Neural progenitor cell (in vitro differentiated cells): ENCODE results near the gene CDK11A. TPM values are rescaled to one million over a fixed set of nuclear protein-coding genes. Genes with fewer than 3 reads are reported as not detected.

Experiments
- DNase-seq: peaks from one replicate; pipeline ENCODE4 v3.0.0-alpha.2; 2016; ENCODE audit warnings: low spot score
- H2AFZ ChIP-seq: fragments of 200-600 bp; sonication (generic); replicated peaks from 2 replicates; pipeline ENCODE4 v1.6.1; 2016; ENCODE audit warnings: antibody characterized with exemption
- H3F3A ChIP-seq: fragments of 200-600 bp; sonication (generic); 2 replicates; pipeline ENCODE4 v1.6.1; 2016; ENCODE audit warnings: antibody characterized with exemption, low read depth
- H3K27ac ChIP-seq: fragments of 200-600 bp; sonication (generic); 2 replicates; pipeline ENCODE4 v1.5.1; 2016; ENCODE audit warnings: mild to moderate bottlenecking
- H3K27me3 ChIP-seq: fragments of 200-600 bp; sonication (generic); 2 replicates; pipeline ENCODE4 v1.6.1; 2016; ENCODE audit warnings: mild to moderate bottlenecking, moderate library complexity
- H3K36me3 ChIP-seq: fragments of 200-600 bp; sonication (generic); 2 replicates; pipeline ENCODE4 v1.5.1; 2016
- H3K4me1 ChIP-seq: fragments of 200-600 bp; sonication (generic); 2 replicates; pipeline ENCODE4 v1.6.1; 2016; ENCODE audit warnings: mixed run types
- H3K4me2 ChIP-seq: fragments of 200-600 bp; sonication (generic); 2 replicates; pipeline ENCODE4 v1.6.1; 2016
- H3K4me3 ChIP-seq: fragments of 200-600 bp; sonication (generic); 2 replicates; pipeline ENCODE4 v1.5.1; 2016
- H3K79me2 ChIP-seq: fragments of 200-600 bp; sonication (generic); 2 replicates; pipeline ENCODE4 v1.6.1; 2016; ENCODE audit warnings: low read depth
- H3K9ac ChIP-seq: fragments of 200-600 bp; sonication (generic); 2 replicates; pipeline ENCODE4 v1.6.1; 2016
- H3K9me3 ChIP-seq: fragments of 200-600 bp; sonication (generic); 2 replicates; pipeline ENCODE4 v1.5.1; 2016; ENCODE audit warnings: low read depth
- H4K20me1 ChIP-seq: fragments of 200-600 bp; sonication (generic); 2 replicates; pipeline ENCODE4 v1.6.1; 2016; ENCODE audit warnings: low read depth
- H3K27ac Mint-ChIP-seq: 3 replicates; pipeline ENCODE4 v1.8.0; 2021; ENCODE audit warnings: mixed read lengths
- H3K27me3 Mint-ChIP-seq: 2 replicates; pipeline ENCODE4 v1.8.0; 2022; ENCODE audit warnings: low read depth, mild to moderate bottlenecking, inconsistent platforms, moderate library complexity, mixed read lengths; ENCODE audit not compliant: insufficient read depth
- H3K36me3 Mint-ChIP-seq: 3 replicates; pipeline ENCODE4 v1.8.0; 2021; ENCODE audit warnings: mixed read lengths
- H3K4me1 Mint-ChIP-seq: 3 replicates; pipeline ENCODE4 v1.8.0; 2021; ENCODE audit warnings: mixed read lengths
- H3K4me3 Mint-ChIP-seq: 3 replicates; pipeline ENCODE4 v1.8.0; 2021; ENCODE audit warnings: mild to moderate bottlenecking, moderate library complexity, mixed read lengths
- H3K9me3 Mint-ChIP-seq: 3 replicates; pipeline ENCODE4 v1.8.0; 2020; ENCODE audit warnings: mixed read lengths
- CTCF ChIP-seq: fragments of 200-600 bp; sonication (generic); IDR thresholded peaks from 2 replicates; pipeline ENCODE4 v1.5.1; 2017; ENCODE audit warnings: antibody characterized with exemption, mild to moderate bottlenecking
- EZH2 ChIP-seq: fragments of 200-600 bp; sonication (generic); IDR thresholded peaks from 2 replicates; pipeline ENCODE4 v1.6.1; 2017; ENCODE audit warnings: antibody characterized with exemption, mild to moderate bottlenecking, moderate library complexity
- EZH2phosphoT487 ChIP-seq: fragments of 200-600 bp; sonication (generic); IDR thresholded peaks from 2 replicates; pipeline ENCODE4 v1.6.1; 2017; ENCODE audit warnings: antibody characterized with exemption
- total RNA-seq: library from RNA; depleted of rRNA; stranded (reverse); fragments of >200 nt; gene quantifications from 2 replicates; pipeline ENCODE4 v1.2.3, GENCODE V29; 2015; ENCODE audit warnings: low replicate concordance

The CDK11A gene
- total RNA-seq, 1 donor from 2014 or later = 6.6 TPM

GRCh38 chr1:1770102-1770501, 45.9 kb upstream of the CDK11A start:
- Histone ChIP-seq H3K4me1 (peaks cover 3% of the 10 kb centered on the region), H3K4me2 (no peak overlapping the region), H3K79me2 (peaks cover 97% of the 10 kb centered on the region), H3K27me3 (no peaks in the 10 kb centered on the region), H3K9ac (no peak overlapping the region), H4K20me1 (peaks cover 11% of the 10 kb centered on the region), H3K4me3 (no peak overlapping the region), H3K9me3 (no peaks in the 10 kb centered on the region), H3F3A (peaks cover under 1% of the 10 kb centered on the region), H2AFZ (no peak overlapping the region), H3K36me3 (no peaks in the 10 kb centered on the region), H3K27ac (no peak overlapping the region)
- Mint-ChIP-seq H3K36me3 (peaks cover 39% of the 10 kb centered on the region), H3K9me3 (peaks cover 29% of the 10 kb centered on the region), H3K4me3 (no peak overlapping the region), H3K27me3 (peaks cover 2% of the 10 kb centered on the region), H3K4me1 (peaks cover 2% of the 10 kb centered on the region), H3K27ac (no peak overlapping the region)
- no peak for TF ChIP-seq CTCF
- no peak for TF ChIP-seq EZH2
- no peak for TF ChIP-seq EZH2phosphoT487
- DNase-seq = no peak

- TF ChIP-seq EZH2phosphoT487 (no peak), EZH2 (no peak), CTCF (no peak)
- Histone ChIP-seq H3K9me3 (no peaks in the 10 kb centered on the region), H3K9ac (no peak overlapping the region), H2AFZ (no peak overlapping the region), H3F3A (no peaks in the 10 kb centered on the region), H3K79me2 (peaks cover 87% of the 10 kb centered on the region), H3K36me3 (no peaks in the 10 kb centered on the region), H3K4me3 (no peak overlapping the region), H3K4me1 (no peaks in the 10 kb centered on the region), H3K4me2 (no peak overlapping the region), H4K20me1 (peaks cover 3% of the 10 kb centered on the region), H3K27ac (no peak overlapping the region), H3K27me3 (no peaks in the 10 kb centered on the region)
- H3K36me3 Mint-ChIP-seq = peaks cover 42% of the 10 kb centered on the region
- no peaks in the 10 kb centered on the region for H3K4me1 Mint-ChIP-seq
- H3K4me3 Mint-ChIP-seq = no peak overlapping the region
- no peak overlapping the region for H3K27ac Mint-ChIP-seq
- peaks cover 29% of the 10 kb centered on the region for H3K9me3 Mint-ChIP-seq
- no peak for DNase-seq
- H3K27me3 Mint-ChIP-seq = peaks cover 2% of the 10 kb centered on the region
Observed at GRCh38 chr1:1768249-1768992, 44.3 kb upstream of the CDK11A start.

DNA sequence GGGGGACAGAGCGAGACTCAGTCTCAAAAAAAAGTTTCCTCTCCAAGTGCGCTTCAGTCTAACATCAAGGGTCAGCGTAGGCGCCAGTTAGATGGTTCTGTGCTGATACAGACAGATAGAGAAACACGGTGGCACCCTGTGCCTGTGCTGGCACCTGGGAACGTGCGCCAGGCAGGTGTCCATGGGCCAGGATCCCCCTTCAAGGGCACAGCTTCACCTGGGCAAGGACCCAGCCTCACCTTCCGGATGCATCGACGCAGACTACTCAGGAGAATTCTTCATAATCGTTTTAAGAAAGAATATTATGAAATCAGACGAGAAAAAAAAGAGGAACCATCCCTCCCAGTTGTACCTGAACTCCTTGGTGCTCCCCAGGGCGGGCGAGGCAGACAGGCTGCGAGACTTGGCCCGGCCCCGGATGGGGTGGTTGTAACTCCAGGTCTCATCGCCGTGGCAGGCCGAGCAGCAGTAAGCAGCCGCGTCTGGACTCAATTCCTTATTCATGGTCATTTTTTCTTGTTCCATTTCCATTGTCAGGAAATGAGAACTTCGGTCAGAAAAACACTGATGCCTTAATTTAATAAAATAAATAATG, 40.8 kb upstream of the CDK11A start:
- H3K4me3 Mint-ChIP-seq = no peak overlapping the region
- Histone ChIP-seq H2AFZ (no peak overlapping the region), H4K20me1 (peaks cover 3% of the 10 kb centered on the region), H3K36me3 (no peaks in the 10 kb centered on the region), H3K4me1 (no peaks in the 10 kb centered on the region), H3F3A (no peaks in the 10 kb centered on the region), H3K27ac (no peak overlapping the region), H3K9ac (no peak overlapping the region), H3K9me3 (no peaks in the 10 kb centered on the region), H3K27me3 (no peaks in the 10 kb centered on the region), H3K4me3 (no peak overlapping the region), H3K4me2 (no peak overlapping the region), H3K79me2 (peaks cover 53% of the 10 kb centered on the region)
- H3K36me3 Mint-ChIP-seq = peaks cover 28% of the 10 kb centered on the region
- no peaks in the 10 kb centered on the region for H3K4me1 Mint-ChIP-seq
- no peak for DNase-seq
- H3K27me3 Mint-ChIP-seq = peaks cover 2% of the 10 kb centered on the region
- H3K27ac Mint-ChIP-seq = peak overlapping the region; percentile 50
- TF ChIP-seq EZH2 = no peak
- peaks cover 11% of the 10 kb centered on the region for H3K9me3 Mint-ChIP-seq
